Mucosa of descending colon (tissue), 3 donors: Measurements from ENCODE around the gene GHRHR. TPM values are rescaled to one million over a fixed set of nuclear protein-coding genes. Genes with fewer than 3 reads are reported as not detected.
A peak's percentile ranks its signal among the peaks of the same experiment; 100 is the strongest.

ENCODE experiments used
- ATAC-seq: fragments of 200-7000 bp; cut with Tn5 transposase; one replicate; pipeline ENCODE4 v1.9.1; 2020; ENCODE audit warnings: mild to moderate bottlenecking, moderate library complexity
- DNase-seq, 3 donors: peaks; one replicate each; pipeline ENCODE4 v3.0.0-alpha.2; 2020
- H3K36me3 ChIP-seq: fragments of 200-600 bp; one replicate; pipeline ENCODE4 v1.8.0; 2021; ENCODE audit warnings: low read depth, mild to moderate bottlenecking
- H3K4me1 ChIP-seq: fragments of 200-600 bp; one replicate; pipeline ENCODE4 v1.8.0; 2021; ENCODE audit warnings: low read depth, mild to moderate bottlenecking
- H3K4me3 ChIP-seq: fragments of 200-600 bp; one replicate; pipeline ENCODE4 v1.8.0; 2021; ENCODE audit warnings: mild to moderate bottlenecking
- H3K9me3 ChIP-seq: fragments of 200-600 bp; one replicate; pipeline ENCODE4 v1.8.0; 2021; ENCODE audit warnings: mild to moderate bottlenecking
- CTCF ChIP-seq: fragments of 200-600 bp; IDR thresholded peaks from one replicate; pipeline ENCODE4 v1.8.0; 2022; ENCODE audit warnings: antibody characterized with exemption, mild to moderate bottlenecking
- intact Hi-C, 2 donors: fragments of 100-400 bp; cut with DNase I in 1 of 2; cut with micrococcal nuclease in 1 of 2; formaldehyde crosslinking; loops; one replicate each; pipeline versions ENCODE4 v1.11.0 to v1.11.1; 2022; cut with DNase I, micrococcal nuclease
- total RNA-seq, 3 donors: library from RNA; stranded (reverse); fragmentation: NEBNext Ultra II Directional in 2 of 3; extraction: Animal tissue kit (Norgen Biotek cat#: 25700) in 2 of 3; gene quantifications; one replicate each; pipeline versions ENCODE4 v1.2.1 to v1.2.4, GENCODE V29; 2021 to 2023
- donor health status: DM: no; HTN: no; CAD: no; lungs with moderate emphysema.
- donor health status: DM: no; HTN: no; CAD: no.
- donor health status: DM: no; HTN: yes; CAD: no.

The GHRHR gene
- total RNA-seq, 3 donors from 2014 or later = not detected

- no peaks in the 10 kb centered on the region for H3K36me3 ChIP-seq
- H3K4me1 ChIP-seq = peaks cover 11% of the 10 kb centered on the region
- no peak overlapping the region for H3K4me3 ChIP-seq
- ATAC-seq (no peak), DNase-seq (peak in 2 of 3 donors; percentile 6 to 7)
- intact Hi-C loops = no loop called here
- no peak for TF ChIP-seq CTCF
- no peaks in the 10 kb centered on the region for H3K9me3 ChIP-seq
These were observed 46.4 kb upstream of the GHRHR start for GRCh38 chr7:30917216-30917893.

GRCh38 chr7:30918676-30919075 lies 45.1 kb upstream of the GHRHR start:
- no peak overlapping the region for H3K4me3 ChIP-seq
- H3K9me3 ChIP-seq = no peaks in the 10 kb centered on the region
- DNase-seq (peak in 2 of 3 donors; percentile 11 to 13), ATAC-seq (no peak)
- peaks cover 11% of the 10 kb centered on the region for H3K4me1 ChIP-seq
- intact Hi-C loops = no loop called here
- no peak for TF ChIP-seq CTCF
- no peaks in the 10 kb centered on the region for H3K36me3 ChIP-seq

- intact Hi-C loops = no loop called here
- peak; percentile 31 for ATAC-seq
- no peak overlapping the region for H3K4me3 ChIP-seq
- TF ChIP-seq CTCF = no peak
- H3K9me3 ChIP-seq = no peaks in the 10 kb centered on the region
- peaks cover 4% of the 10 kb centered on the region for H3K4me1 ChIP-seq
- no peaks in the 10 kb centered on the region for H3K36me3 ChIP-seq
- DNase-seq = peak in 2 of 3 donors; percentile 23 to 38
These were observed 43.7 kb upstream of the GHRHR start for GRCh38 chr7:30920021-30920583.

- Histone ChIP-seq H3K9me3 (no peaks in the 10 kb centered on the region), H3K36me3 (no peaks in the 10 kb centered on the region), H3K4me3 (no peak overlapping the region), H3K4me1 (peaks cover 4% of the 10 kb centered on the region)
- TF ChIP-seq CTCF = no peak
- ATAC-seq (peak; percentile 36), DNase-seq (peak in 2 of 3 donors; percentile 23 to 48)
- intact Hi-C loops = no loop called here
These were observed 42.9 kb upstream of the GHRHR start for GRCh38 chr7:30920584-30921539.

GRCh38 chr7:30921540-30922401 lies 42.0 kb upstream of the GHRHR start:
- Histone ChIP-seq H3K36me3 (no peaks in the 10 kb centered on the region), H3K4me3 (no peak overlapping the region)
- no peak for ATAC-seq

More at GRCh38 chr7:30921540-30922401, 42.0 kb upstream of the GHRHR start:
- Histone ChIP-seq H3K9me3 (no peaks in the 10 kb centered on the region), H3K4me1 (peaks cover 4% of the 10 kb centered on the region)
- TF ChIP-seq CTCF = no peak
- peak in 2 of 3 donors; percentile 22 to 38 for DNase-seq
- intact Hi-C loops = no loop called here
